Measurements from ENCODE around the gene TOE1. TPM values are rescaled to one million over a fixed set of nuclear protein-coding genes. Genes with fewer than 3 reads are reported as not detected.

TOE1 gene
- 20.5 and 25.6 TPM in 2 replicates for total RNA-seq

GRCh38 chr1:45339789-45340558 lies at the start of gene TOE1, which contains the start of gene MUTYH:
Gene TOE1, plus strand, starts transcription at chr1:45340170. Its CDS starts 83 bp downstream, at chr1:45340253.
Gene MUTYH, minus strand, starts transcription at chr1:45340440. Its CDS starts 5,935 bp downstream, at chr1:45334505.

GRCh38 chr1:45326627-45327623 lies 13.0 kb upstream of the TOE1 start, which contains the start of gene HPDL:
Gene HPDL, plus strand, starts transcription at chr1:45326895. Its CDS starts 254 bp downstream, at chr1:45327149.

Other genes starting within 250 kb of the TOE1 start
- 0.53 and 0.65 TPM in 2 replicates for gene ZSWIM5, start 133.6 kb upstream of the TOE1 start, total RNA-seq
- gene HPDL, start 13.3 kb upstream of the TOE1 start, total RNA-seq: 4.7 and 9.7 TPM in 2 replicates
- gene MUTYH, start 270 bp downstream of the TOE1 start, total RNA-seq: 10.9 and 13.1 TPM in 2 replicates
- 2.0 and 2.2 TPM in 2 replicates for gene TESK2, start 151.0 kb downstream of the TOE1 start, total RNA-seq
- gene CCDC163, start 159.9 kb downstream of the TOE1 start, total RNA-seq: 1.1 and 1.4 TPM in 2 replicates
- 1.7 and 2.9 TPM in 2 replicates for gene MMACHC, start 160.1 kb downstream of the TOE1 start, total RNA-seq
- 669 and 721 TPM in 2 replicates for gene PRDX1, start 181.7 kb downstream of the TOE1 start, total RNA-seq
- 112 and 120 TPM in 2 replicates for gene AKR1A1, start 210.7 kb downstream of the TOE1 start, total RNA-seq
- gene NASP, start 243.9 kb downstream of the TOE1 start, total RNA-seq: 112 and 139 TPM in 2 replicates

All from thoracic aorta endothelial cell (primary cell).